Caki2 (cell line): ENCODE results near the gene EPHB2. TPM values are rescaled to one million over a fixed set of nuclear protein-coding genes. Genes with fewer than 3 reads are reported as not detected.
"Not testable (repeated sequence)": the region's sequence is repeated elsewhere in the genome, so short reads cannot be mapped to it uniquely, and the experiment has no call there.

Experiments
- DNase-seq: peaks from one replicate; pipeline ENCODE4 v3.0.0-alpha.2; 2015; ENCODE audit warnings: low read depth
- in situ Hi-C: cut with HindIII; loops from 2 replicates; pipeline ENCODE4 v1.10.0; 2016; ENCODE audit warnings: low sequenced_read_pairs, low pct_unique_long_range_greater_than_20kb, mixed read lengths
- total RNA-seq: library from RNA; depleted of rRNA; stranded (reverse); fragments of >200 nt; shearing (Covaris generic); gene quantifications from 2 replicates; pipeline ENCODE4 v1.2.3, GENCODE V29; 2014; ENCODE audit warnings: low replicate concordance; rRNA removed

The EPHB2 gene
- total RNA-seq: 9.1 and 14.5 TPM in 2 replicates

GRCh38 chr1:22710701-22711049 is at the start of gene EPHB2:
Gene EPHB2, plus strand, starts transcription at chr1:22710839. Its CDS starts 144 bp downstream, at chr1:22710983.
- DNase-seq: no peak
- in situ Hi-C loops: loop anchor here (25.0 kb wide), 1 partner anchor 177 kb away; no protein-coding TSS in a partner anchor

GRCh38 chr1:22661880-22662279 is 48.8 kb upstream of the EPHB2 start:
- in situ Hi-C loops: no loop called here
- DNase-seq: no peak

- DNase-seq: peak; percentile 52
- in situ Hi-C loops: no loop called here
Observed at GRCh38 chr1:22662318-22662717, 48.3 kb upstream of the EPHB2 start.

- in situ Hi-C loops: no loop called here
Observed at GRCh38 chr1:22662986-22663408, 47.6 kb upstream of the EPHB2 start.

DNA sequence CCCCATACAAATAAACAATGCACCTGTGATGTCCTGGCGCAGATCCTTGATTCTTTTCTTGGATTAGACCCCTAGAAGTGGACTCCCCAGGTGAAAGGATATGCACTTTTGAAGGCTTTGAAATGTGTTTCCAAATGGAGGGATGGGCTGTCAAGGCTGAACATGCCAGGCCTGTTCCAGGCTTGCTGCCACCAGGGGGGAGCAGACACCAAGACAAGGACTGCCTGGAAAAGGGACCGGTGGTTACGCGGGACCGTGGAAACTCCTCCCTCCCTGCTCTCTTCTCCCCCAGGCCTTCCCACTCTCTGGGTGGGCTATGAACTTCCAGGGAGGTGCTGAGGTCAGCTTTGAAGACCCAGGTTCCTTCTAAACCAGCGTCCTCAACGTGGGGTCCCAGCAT is 44.9 kb upstream of the EPHB2 start:
- DNase-seq: peak; percentile 18

More at GRCh38 chr1:22662986-22663408, 47.6 kb upstream of the EPHB2 start:
- no peak for DNase-seq

GRCh38 chr1:22666412-22666811 is 44.2 kb upstream of the EPHB2 start:
- DNase-seq: no peak
- in situ Hi-C loops: no loop called here

More for the DNA sequence above, 44.9 kb upstream of the EPHB2 start:
- in situ Hi-C loops: no loop called here

DNA sequence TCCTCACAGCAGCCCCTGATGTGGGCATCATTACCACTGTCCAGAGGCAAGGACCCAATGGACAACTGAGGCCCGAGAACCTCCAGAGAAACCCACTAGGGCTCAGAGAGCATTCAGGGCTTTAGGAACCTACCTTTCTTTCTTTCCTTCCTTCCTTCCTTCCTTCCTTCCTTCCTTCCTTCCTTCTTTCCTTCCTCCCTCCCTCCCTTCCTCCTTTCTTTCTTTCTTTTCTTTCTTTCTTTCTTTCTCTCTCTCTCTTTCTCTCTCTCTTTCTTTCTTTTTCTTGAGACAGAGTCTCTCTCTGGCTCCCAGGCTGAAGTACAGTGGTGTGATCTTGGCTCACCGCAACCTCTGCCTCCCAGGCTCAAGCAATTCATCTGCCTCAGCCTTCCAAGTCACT is 41.8 kb upstream of the EPHB2 start:
- DNase-seq, in situ Hi-C loops: not testable (repeated sequence)

DNA sequence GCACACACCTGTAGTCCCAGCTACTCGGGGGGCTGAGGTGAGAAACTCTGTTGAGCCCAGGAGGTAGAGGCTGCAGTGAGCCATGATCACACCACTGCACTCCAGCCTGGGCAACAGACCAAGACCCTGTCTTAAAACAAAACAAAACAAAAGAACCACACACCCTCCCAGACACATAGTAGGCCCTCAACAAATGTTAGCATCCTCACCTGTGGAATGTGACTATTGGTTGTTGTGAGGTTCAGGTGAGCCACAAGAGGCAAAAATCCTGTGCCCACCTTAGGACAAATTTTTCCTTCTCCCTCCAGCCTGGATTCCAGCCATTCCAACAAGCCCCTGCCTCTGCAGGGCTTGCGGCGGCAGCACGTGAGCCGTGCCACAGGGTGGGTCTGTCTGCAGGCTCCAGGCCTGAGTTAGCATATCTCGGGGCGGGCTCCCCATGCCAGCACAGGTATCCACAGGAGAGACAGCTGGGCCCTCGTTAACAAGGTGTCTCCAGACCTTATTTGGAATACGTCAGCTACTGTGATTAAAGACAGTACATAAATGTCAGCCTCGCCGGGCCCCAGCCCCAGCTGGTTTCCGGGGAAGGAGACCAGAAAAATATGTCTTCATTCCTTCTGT is 40.2 kb upstream of the EPHB2 start:
- no peak for DNase-seq
- in situ Hi-C loops: no loop called here

- DNase-seq: no peak
- in situ Hi-C loops: no loop called here
Observed at GRCh38 chr1:22671999-22672398, 38.6 kb upstream of the EPHB2 start.

GRCh38 chr1:22673486-22674409 is 36.9 kb upstream of the EPHB2 start:
- peak; percentile 28 for DNase-seq
- in situ Hi-C loops: no loop called here

GRCh38 chr1:22674410-22674749 is 36.3 kb upstream of the EPHB2 start:
- in situ Hi-C loops: no loop called here
- DNase-seq: no peak

GRCh38 chr1:22676151-22676550 is 34.5 kb upstream of the EPHB2 start:
- DNase-seq, in situ Hi-C loops: not testable (repeated sequence)

- DNase-seq: no peak
- in situ Hi-C loops: no loop called here
Observed at GRCh38 chr1:22676916-22677583, 33.6 kb upstream of the EPHB2 start.

DNA sequence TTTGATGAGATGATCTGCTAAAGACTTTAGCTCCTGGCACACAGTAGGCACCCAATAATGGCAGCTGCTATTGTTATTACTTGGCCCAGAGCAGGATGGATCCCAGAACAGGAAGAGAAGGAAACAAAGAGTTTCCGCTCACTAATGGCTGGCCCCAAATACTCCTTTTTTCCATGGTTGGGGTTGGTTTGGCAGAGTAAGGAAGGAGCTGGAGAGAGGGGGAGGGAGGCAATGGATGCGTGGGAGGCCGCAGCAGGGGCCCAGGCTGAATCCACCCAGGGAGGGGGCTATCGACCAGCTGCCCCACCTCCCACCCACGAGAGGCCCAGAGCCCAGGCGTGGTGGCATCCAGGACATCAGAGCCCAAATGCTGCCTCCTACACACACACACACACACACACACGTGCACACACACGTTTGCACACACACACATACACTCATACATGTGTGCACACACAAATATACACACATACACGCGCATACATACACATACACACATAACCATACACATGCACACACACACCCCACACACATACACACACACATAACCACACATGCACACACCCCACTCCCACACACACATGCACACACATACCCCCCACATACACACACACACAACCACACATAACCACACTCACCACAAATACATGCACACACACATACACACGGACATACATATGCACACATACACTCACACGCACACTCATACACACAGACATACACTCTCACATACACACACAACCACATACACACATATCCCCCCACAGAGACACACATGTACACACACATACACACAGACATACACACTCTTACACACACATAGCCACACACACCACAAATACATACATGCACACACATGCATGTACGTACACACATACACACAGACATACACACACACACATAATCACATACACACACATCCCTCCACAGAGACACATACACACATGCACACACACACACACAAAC is 32.4 kb upstream of the EPHB2 start:
- in situ Hi-C loops: no loop called here
- DNase-seq: no peak

DNA sequence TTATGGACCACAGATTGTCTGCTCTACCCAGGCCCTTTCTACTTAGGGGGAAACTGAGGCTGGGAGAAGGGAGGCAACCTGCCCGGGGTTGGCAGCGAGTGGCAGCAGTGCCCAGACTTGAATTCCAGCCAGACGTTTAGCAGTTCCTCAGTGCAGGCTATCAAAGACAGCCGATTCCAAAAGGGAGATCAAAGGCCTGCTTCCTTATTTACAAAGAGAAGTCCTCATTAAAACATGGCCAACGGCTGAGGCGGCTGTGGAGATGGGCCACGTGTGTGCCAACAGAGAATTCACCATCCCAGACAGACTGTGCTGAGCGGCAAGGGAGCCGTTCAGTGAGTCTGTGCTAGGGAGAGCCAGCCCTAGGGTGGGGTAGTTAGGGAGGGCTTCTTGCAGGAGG is 29.9 kb upstream of the EPHB2 start:
- in situ Hi-C loops: no loop called here
- no peak for DNase-seq

- DNase-seq: no peak
- in situ Hi-C loops: no loop called here
Observed at GRCh38 chr1:22681556-22682276, 28.9 kb upstream of the EPHB2 start.

DNA sequence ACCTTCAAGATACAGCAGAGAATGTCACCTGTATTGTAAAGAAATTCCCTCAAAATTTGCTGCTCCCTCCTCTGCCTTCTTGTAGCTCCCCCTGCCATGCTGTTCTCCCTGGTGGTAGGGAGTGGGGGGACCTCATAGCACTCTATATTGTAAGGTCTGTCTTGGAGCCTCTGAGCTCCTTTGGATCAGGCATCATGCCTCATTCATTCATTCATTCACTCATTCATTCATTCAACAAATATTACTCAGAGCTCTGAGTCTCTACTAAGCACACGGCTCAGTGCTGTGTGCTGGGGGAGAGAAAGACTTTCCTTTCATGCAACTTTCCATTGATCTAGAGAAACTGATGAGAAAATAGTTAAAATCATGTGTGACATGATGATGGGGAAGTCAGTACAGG is 27.1 kb upstream of the EPHB2 start:
- DNase-seq: no peak
- in situ Hi-C loops: no loop called here
